ENCODE measurements around the gene HYPK. TPM values are rescaled to one million over a fixed set of nuclear protein-coding genes. Genes with fewer than 3 reads are reported as not detected.
"Not testable (repeated sequence)": the region's sequence is repeated elsewhere in the genome, so short reads cannot be mapped to it uniquely, and the experiment has no call there.

The HYPK gene
- total RNA-seq, 2 experiments from 2014 or later, result 17.6 to 18.5 TPM

GRCh38 chr15:43796566-43796965 is 3.8 kb upstream of the HYPK start:
- Histone ChIP-seq H3K27ac (ENCODE audit: low read depth in 1 of 2, low read length in 2 of 2) (no peak overlapping the region), H3K27me3 (ENCODE audit: control insufficient read depth in 1 of 2, insufficient read depth in 2 of 2, low read length in 2 of 2) (peaks cover 0 to 3% of the 10 kb centered on the region in 2 experiments), H3K9me3 (ENCODE audit: control insufficient read depth in 1 of 2, insufficient read depth in 1 of 2, low read length in 2 of 2) (peaks cover 0 to 4% of the 10 kb centered on the region in 2 experiments), H3K4me1 (ENCODE audit: insufficient read depth, low read length) (peaks cover 59% of the 10 kb centered on the region), H3K36me3 (ENCODE audit: insufficient read depth, low read length) (peaks cover 54% of the 10 kb centered on the region), H3K4me3 (ENCODE audit: low read length) (no peak overlapping the region)
- no peak for TF ChIP-seq CTCF (IDR thresholded peaks at IDR 0.05)
- ChIA-PET CTCF (interaction anchor here (2.4 kb wide), 1 partner anchor 19 kb away, joined by 6 read pairs; the partner anchor contains the start of gene ELL3), POLR2A (interaction anchor here (1.5 to 6.8 kb wide), 2 partner anchors 20 to 28 kb away, joined by 6 to 48 read pairs; partner anchors contain the start of genes ELL3 and MFAP1)
- peaks cover 95% of the 10 kb centered on the region for H3K36me3 Mint-ChIP-seq (ENCODE audit: low read depth)
- peak overlapping the region; percentile 68 for H3K4me3 Mint-ChIP-seq
- no peaks in the 10 kb centered on the region for H3K9me3 Mint-ChIP-seq
- DNase-seq, result no peak
- no peak for ATAC-seq (ENCODE audit: poor library complexity)
- peaks cover 94% of the 10 kb centered on the region for H3K4me1 Mint-ChIP-seq (ENCODE audit: low read depth)
- H3K27me3 Mint-ChIP-seq, result no peaks in the 10 kb centered on the region
- H3K27ac Mint-ChIP-seq, result peak overlapping the region; percentile 99
- intact Hi-C loops (cut with DNase I, micrococcal nuclease), result loop anchor here in 1 of 2 experiments (10.0 kb wide), 1 partner anchor 282 kb away; the partner anchor contains the start of gene MAP1A

- CTCF ChIA-PET, result no interaction called here
- H3K4me1 ChIP-seq (ENCODE audit: insufficient read depth, low read length), result peaks cover 39% of the 10 kb centered on the region
- no peaks in the 10 kb centered on the region for H3K27me3 ChIP-seq (ENCODE audit: control insufficient read depth in 1 of 2, insufficient read depth in 2 of 2, low read length in 2 of 2)
- peak overlapping the region; percentile 51 for H3K4me3 Mint-ChIP-seq
- TF ChIP-seq CTCF (IDR thresholded peaks at IDR 0.05), result no peak
- POLR2A ChIA-PET, result interaction anchor here (1.5 to 6.8 kb wide), 5 partner anchors 9 to 50 kb away, joined by 8 to 74 read pairs (median 39); partner anchors contain the start of genes ELL3, MFAP1, SERF2 and WDR76
- peaks cover 51% of the 10 kb centered on the region for H3K36me3 ChIP-seq (ENCODE audit: insufficient read depth, low read length)
- intact Hi-C loops (cut with DNase I, micrococcal nuclease), result loop anchor here in 1 of 2 experiments (10.0 kb wide), 1 partner anchor 285 kb away; the partner anchor contains the start of gene MAP1A
- H3K27ac Mint-ChIP-seq, result peak overlapping the region; percentile 90
- H3K4me1 Mint-ChIP-seq (ENCODE audit: low read depth), result peaks cover 70% of the 10 kb centered on the region
- DNase-seq (no peak), ATAC-seq (ENCODE audit: poor library complexity) (no peak)
- no peak overlapping the region for H3K4me3 ChIP-seq (ENCODE audit: low read length)
- peak overlapping the region; percentile 79 to 92 for H3K27ac ChIP-seq (ENCODE audit: low read depth in 1 of 2, low read length in 2 of 2)
- peaks cover 82% of the 10 kb centered on the region for H3K36me3 Mint-ChIP-seq (ENCODE audit: low read depth)
- no peaks in the 10 kb centered on the region for H3K9me3 ChIP-seq (ENCODE audit: control insufficient read depth in 1 of 2, insufficient read depth in 1 of 2, low read length in 2 of 2)
- H3K9me3 Mint-ChIP-seq, result no peaks in the 10 kb centered on the region
- no peaks in the 10 kb centered on the region for H3K27me3 Mint-ChIP-seq
These were observed 1.0 kb upstream of the HYPK start for GRCh38 chr15:43799209-43799944.

GRCh38 chr15:43799945-43800285 is 484 bp upstream of the HYPK start, which contains the start of gene SERINC4:
TSS of gene SERINC4 (minus strand) at chr15:43800220. CDS start at chr15:43799986, 234 bp downstream.
- Histone ChIP-seq H3K27ac (ENCODE audit: low read depth in 1 of 2, low read length in 2 of 2) (peak within 1 kb of the TSS; percentile 79 to 92), H3K4me1 (ENCODE audit: insufficient read depth, low read length) (peaks cover 34% of the 10 kb centered on the region), H3K27me3 (ENCODE audit: control insufficient read depth in 1 of 2, insufficient read depth in 2 of 2, low read length in 2 of 2) (no peaks in the 10 kb centered on the region), H3K36me3 (ENCODE audit: insufficient read depth, low read length) (peaks cover 51% of the 10 kb centered on the region), H3K4me3 (ENCODE audit: low read length) (peak within 1 kb of the TSS; percentile 82), H3K9me3 (ENCODE audit: control insufficient read depth in 1 of 2, insufficient read depth in 1 of 2, low read length in 2 of 2) (no peaks in the 10 kb centered on the region)
- CTCF ChIA-PET, result interaction anchor here (0.9 to 1.5 kb wide), 2 partner anchors 10 to 23 kb away, joined by 5 read pairs; partner anchors contain the start of gene ELL3
- Mint-ChIP-seq H3K9me3 (no peaks in the 10 kb centered on the region), H3K27ac (peak within 1 kb of the TSS; percentile 90), H3K36me3 (ENCODE audit: low read depth) (peaks cover 82% of the 10 kb centered on the region), H3K27me3 (no peaks in the 10 kb centered on the region), H3K4me1 (ENCODE audit: low read depth) (peaks cover 65% of the 10 kb centered on the region), H3K4me3 (peak within 1 kb of the TSS; percentile 94)
- POLR2A ChIA-PET, result interaction anchor here (0.8 to 6.8 kb wide), 13 partner anchors 9 to 929 kb away, joined by 3 to 74 read pairs (median 5); partner anchors contain the start of genes ELL3, GOLM2, MFAP1 and PDIA3
- no peak for DNase-seq
- TF ChIP-seq CTCF (IDR thresholded peaks at IDR 0.05), result no peak
- no peak for ATAC-seq (ENCODE audit: poor library complexity)
- intact Hi-C loops (cut with DNase I, micrococcal nuclease), result loop anchor here (1.0 to 10.0 kb wide), 5 partner anchors 8 to 285 kb away; partner anchors contain the start of genes ELL3 (in 1 of the 2), MAP1A (in 1 of the 2), MFAP1 (in 1 of the 2) and SERF2 (in 1 of the 2)

GRCh38 chr15:43802676-43803075 is 2.3 kb downstream of the HYPK start:
- CTCF ChIA-PET, result interaction anchor here (0.9 kb wide), 1 partner anchor 22 kb away, joined by 3 read pairs; the partner anchor contains the start of gene MFAP1
- Histone ChIP-seq H3K36me3 (ENCODE audit: insufficient read depth, low read length) (peaks cover 53% of the 10 kb centered on the region), H3K4me1 (ENCODE audit: insufficient read depth, low read length) (peaks cover 26% of the 10 kb centered on the region)
- POLR2A ChIA-PET, result interaction anchor here (1.0 to 1.6 kb wide), 2 partner anchors 10 to 26 kb away, joined by 3 to 4 read pairs; partner anchors contain the start of genes ELL3 and SERF2
- H3K36me3 Mint-ChIP-seq (ENCODE audit: low read depth), result peaks cover 82% of the 10 kb centered on the region
- intact Hi-C loops (cut with DNase I, micrococcal nuclease); H3K9me3 Mint-ChIP-seq; H3K4me3 ChIP-seq (ENCODE audit: low read length); ATAC-seq (ENCODE audit: poor library complexity); DNase-seq; H3K27ac Mint-ChIP-seq; H3K27ac ChIP-seq (ENCODE audit: low read depth in 1 of 2, low read length in 2 of 2); H3K27me3 ChIP-seq (ENCODE audit: control insufficient read depth in 1 of 2, insufficient read depth in 2 of 2, low read length in 2 of 2); H3K27me3 Mint-ChIP-seq; H3K9me3 ChIP-seq (ENCODE audit: control insufficient read depth in 1 of 2, insufficient read depth in 1 of 2, low read length in 2 of 2): not testable (repeated sequence)
- H3K4me1 Mint-ChIP-seq (ENCODE audit: low read depth), result peaks cover 46% of the 10 kb centered on the region
- peak overlapping the region; percentile 30 for H3K4me3 Mint-ChIP-seq
